Loucy (cell line): ENCODE data around the gene NANOS2.

Experiments used
- H2AFZ ChIP-seq: fragments of 200-600 bp; sonication (generic); 2 replicates; pipeline ENCODE4 v1.6.0; 2016; ENCODE audit warnings: antibody characterized with exemption, mild to moderate bottlenecking, low read length, moderate library complexity
- H3F3A ChIP-seq: fragments of 200-600 bp; 2 replicates; pipeline ENCODE4 v1.6.0; 2016; ENCODE audit warnings: antibody characterized with exemption, low read depth, mild to moderate bottlenecking
- H3K27me3 ChIP-seq: fragments of 200-600 bp; sonication (generic); 2 replicates; pipeline ENCODE4 v1.6.1; 2014; ENCODE audit warnings: low read length, mild to moderate bottlenecking; ENCODE audit not compliant: insufficient read depth, poor library complexity, severe bottlenecking
- H3K36me3 ChIP-seq: fragments of 200-600 bp; sonication (generic); 2 replicates; pipeline ENCODE4 v1.6.1; 2016; ENCODE audit warnings: low read length; ENCODE audit not compliant: insufficient read depth
- H3K4me1 ChIP-seq: fragments of 200-600 bp; sonication (generic); 2 replicates; pipeline ENCODE4 v1.5.1; 2014; ENCODE audit warnings: low read length, mild to moderate bottlenecking; ENCODE audit not compliant: insufficient read depth, poor library complexity, severe bottlenecking
- H3K4me2 ChIP-seq: fragments of 200-600 bp; sonication (generic); 2 replicates; pipeline ENCODE4 v1.6.0; 2014; ENCODE audit warnings: antibody characterized with exemption, low read length, low read depth, mild to moderate bottlenecking; ENCODE audit not compliant: poor library complexity, severe bottlenecking
- H3K4me3 ChIP-seq: fragments of 200-600 bp; sonication (generic); 2 replicates; pipeline ENCODE4 v1.5.1; 2014; ENCODE audit warnings: low read length, mild to moderate bottlenecking, mixed read lengths; ENCODE audit not compliant: poor library complexity, severe bottlenecking
- H3K79me2 ChIP-seq: fragments of 200-600 bp; sonication (generic); 2 replicates; pipeline ENCODE4 v1.6.1; 2014; ENCODE audit warnings: low read length; ENCODE audit not compliant: insufficient read depth
- H3K9ac ChIP-seq: fragments of 200-600 bp; sonication (generic); 2 replicates; pipeline ENCODE4 v1.6.0; 2014; ENCODE audit warnings: mild to moderate bottlenecking, low read depth, low read length, moderate library complexity; ENCODE audit not compliant: poor library complexity, severe bottlenecking
- H3K9me2 ChIP-seq: fragments of 200-600 bp; sonication (generic); replicated peaks from 2 replicates; pipeline ENCODE4 v1.6.1; 2016; ENCODE audit warnings: low read depth, low read length, mixed read lengths
- H3K9me3 ChIP-seq: fragments of 200-600 bp; sonication (generic); 2 replicates; pipeline ENCODE4 v1.6.1; 2014; ENCODE audit warnings: mild to moderate bottlenecking, antibody characterized with exemption, low read length, low read depth; ENCODE audit not compliant: insufficient read depth
- H4K20me1 ChIP-seq: fragments of 200-600 bp; sonication (generic); 2 replicates; pipeline ENCODE4 v1.6.0; 2014; ENCODE audit warnings: antibody characterized with exemption, low read length, mild to moderate bottlenecking; ENCODE audit not compliant: insufficient read depth, poor library complexity, severe bottlenecking
- CTCF ChIP-seq: fragments of 200-600 bp; sonication (generic); conservative IDR thresholded peaks from 2 replicates; pipeline ENCODE4 v1.5.1; 2014; ENCODE audit warnings: mild to moderate bottlenecking, antibody characterized with exemption, low read length
- EZH2phosphoT487 ChIP-seq: fragments of 200-600 bp; IDR thresholded peaks from 2 replicates; pipeline ENCODE4 v1.6.1; 2018; ENCODE audit warnings: antibody characterized with exemption, mild to moderate bottlenecking, moderate library complexity, borderline replicate concordance

The NANOS2 gene

GRCh38 chr19:45931055-45931454 is 16.5 kb upstream of the NANOS2 start:
- H3K36me3 ChIP-seq: no peaks in the 10 kb centered on the region
- no peaks in the 10 kb centered on the region for H3K79me2 ChIP-seq
- H3K4me2 ChIP-seq: no peak overlapping the region
- H3K9me3 ChIP-seq: no peaks in the 10 kb centered on the region
- no peak overlapping the region for H2AFZ ChIP-seq
- no peak overlapping the region for H3K4me3 ChIP-seq
- no peaks in the 10 kb centered on the region for H3F3A ChIP-seq
- H3K27me3 ChIP-seq: no peaks in the 10 kb centered on the region
- no peaks in the 10 kb centered on the region for H4K20me1 ChIP-seq
- H3K9me2 ChIP-seq: no peaks in the 10 kb centered on the region
- peaks cover 8% of the 10 kb centered on the region for H3K4me1 ChIP-seq
- TF ChIP-seq CTCF (0 out of 2 replicates have a peak, but pooled peaks have one; percentile 13), EZH2phosphoT487 (no peak)
- no peak overlapping the region for H3K9ac ChIP-seq

DNA sequence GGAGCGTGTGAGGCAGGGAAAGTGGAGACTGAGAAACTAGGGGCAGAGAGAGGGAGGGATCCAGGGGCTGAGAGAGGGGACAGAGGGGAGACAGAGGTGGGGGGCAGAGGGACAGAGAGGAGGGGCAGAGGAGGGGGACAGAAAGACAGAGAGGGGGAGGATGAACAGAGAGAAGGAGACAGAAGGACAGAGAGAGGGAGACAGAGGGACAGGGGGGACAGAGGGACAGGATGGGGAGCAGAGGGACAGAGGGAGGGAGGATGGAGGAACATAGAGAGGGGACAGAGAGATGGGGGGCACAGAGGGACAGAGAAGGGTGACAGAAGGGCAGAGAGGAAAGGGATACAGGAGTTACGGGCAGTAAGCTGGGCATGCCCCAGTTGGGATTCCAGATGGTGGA is 14.7 kb upstream of the NANOS2 start:
- no peaks in the 10 kb centered on the region for H3K79me2 ChIP-seq
- H3K9me3 ChIP-seq: no peaks in the 10 kb centered on the region
- H3K9me2 ChIP-seq: no peaks in the 10 kb centered on the region
- H3K4me1 ChIP-seq: peaks cover 8% of the 10 kb centered on the region
- H3K9ac ChIP-seq: peak overlapping the region; percentile 94
- no peak for TF ChIP-seq CTCF
- no peak for TF ChIP-seq EZH2phosphoT487
- peak overlapping the region; percentile 88 for H3K4me2 ChIP-seq
- H3K27me3 ChIP-seq: no peaks in the 10 kb centered on the region
- H2AFZ ChIP-seq: no peak overlapping the region
- no peaks in the 10 kb centered on the region for H4K20me1 ChIP-seq
- no peaks in the 10 kb centered on the region for H3K36me3 ChIP-seq
- no peaks in the 10 kb centered on the region for H3F3A ChIP-seq
- H3K4me3 ChIP-seq: peak overlapping the region; percentile 91

GRCh38 chr19:45927565-45928261 is 13.1 kb upstream of the NANOS2 start:
- peak; percentile 44 for TF ChIP-seq CTCF
- no peak for TF ChIP-seq EZH2phosphoT487
- no peaks in the 10 kb centered on the region for H3K79me2 ChIP-seq
- no peaks in the 10 kb centered on the region for H3K9me3 ChIP-seq
- no peaks in the 10 kb centered on the region for H3K9me2 ChIP-seq
- peak overlapping the region; percentile 88 for H3K4me2 ChIP-seq
- H3K36me3 ChIP-seq: no peaks in the 10 kb centered on the region
- H3F3A ChIP-seq: no peaks in the 10 kb centered on the region
- H3K4me3 ChIP-seq: peak overlapping the region; percentile 91
- H3K27me3 ChIP-seq: no peaks in the 10 kb centered on the region
- peaks cover 8% of the 10 kb centered on the region for H3K4me1 ChIP-seq
- peak overlapping the region; percentile 82 for H2AFZ ChIP-seq
- H3K9ac ChIP-seq: peak overlapping the region; percentile 94
- H4K20me1 ChIP-seq: no peaks in the 10 kb centered on the region
